Cardiac muscle cell (in vitro differentiated cells and primary cell): ENCODE measurements around the gene CLBA1. TPM values are rescaled to one million over a fixed set of nuclear protein-coding genes. Genes with fewer than 3 reads are reported as not detected.

Experiments
- DNase-seq, 2 donors: peaks; one replicate each; pipeline versions ENCODE4 v3.0.0 to v3.0.0-alpha.2; 2010 to 2017; ENCODE audit warnings: low read depth in 1 of 2, low spot score in 1 of 2
- H3K27ac ChIP-seq: fragments of 200-600 bp; sonication (generic); 2 replicates; pipeline ENCODE4 v1.5.1; 2016
- H3K27me3 ChIP-seq: fragments of 200-600 bp; sonication (generic); 2 replicates; pipeline ENCODE4 v1.6.0; 2016; ENCODE audit warnings: control low read depth
- H3K36me3 ChIP-seq: fragments of 200-600 bp; sonication (generic); 2 replicates; pipeline ENCODE4 v1.5.1; 2016; ENCODE audit warnings: control low read depth
- H3K4me1 ChIP-seq: fragments of 200-600 bp; sonication (generic); 2 replicates; pipeline ENCODE4 v1.8.1; 2017; ENCODE audit warnings: low read depth, mild to moderate bottlenecking, mixed run types
- H3K4me3 ChIP-seq: fragments of 200-600 bp; sonication (generic); 2 replicates; pipeline ENCODE4 v1.5.1; 2016; ENCODE audit warnings: mild to moderate bottlenecking
- H3K9me3 ChIP-seq: fragments of 200-600 bp; sonication (generic); 2 replicates; pipeline ENCODE4 v1.5.1; 2017; ENCODE audit warnings: low read depth, mild to moderate bottlenecking, control low read depth
- CTCF ChIP-seq: IDR thresholded peaks from 2 replicates; pipeline ENCODE4 v1.5.1; 2012; ENCODE audit warnings: low read depth, mild to moderate bottlenecking, low read length
- polyA plus RNA-seq: library from polyadenylated mRNA; unstranded; fragments of >200 nt; fragmentation: Nextera tagmentation; extraction: Ambion mirVana; gene quantifications from 2 replicates; pipeline ENCODE4 v1.2.1, GENCODE V29; 2016
- total RNA-seq: library from RNA; depleted of rRNA; stranded (reverse); fragments of >200 nt; gene quantifications from 2 replicates; pipeline ENCODE4 v1.2.3, GENCODE V29; 2016

Gene CLBA1
- total and polyA plus RNA-seq, 2 experiments from 2014 or later: 15.5 to 20.4 TPM

DNA sequence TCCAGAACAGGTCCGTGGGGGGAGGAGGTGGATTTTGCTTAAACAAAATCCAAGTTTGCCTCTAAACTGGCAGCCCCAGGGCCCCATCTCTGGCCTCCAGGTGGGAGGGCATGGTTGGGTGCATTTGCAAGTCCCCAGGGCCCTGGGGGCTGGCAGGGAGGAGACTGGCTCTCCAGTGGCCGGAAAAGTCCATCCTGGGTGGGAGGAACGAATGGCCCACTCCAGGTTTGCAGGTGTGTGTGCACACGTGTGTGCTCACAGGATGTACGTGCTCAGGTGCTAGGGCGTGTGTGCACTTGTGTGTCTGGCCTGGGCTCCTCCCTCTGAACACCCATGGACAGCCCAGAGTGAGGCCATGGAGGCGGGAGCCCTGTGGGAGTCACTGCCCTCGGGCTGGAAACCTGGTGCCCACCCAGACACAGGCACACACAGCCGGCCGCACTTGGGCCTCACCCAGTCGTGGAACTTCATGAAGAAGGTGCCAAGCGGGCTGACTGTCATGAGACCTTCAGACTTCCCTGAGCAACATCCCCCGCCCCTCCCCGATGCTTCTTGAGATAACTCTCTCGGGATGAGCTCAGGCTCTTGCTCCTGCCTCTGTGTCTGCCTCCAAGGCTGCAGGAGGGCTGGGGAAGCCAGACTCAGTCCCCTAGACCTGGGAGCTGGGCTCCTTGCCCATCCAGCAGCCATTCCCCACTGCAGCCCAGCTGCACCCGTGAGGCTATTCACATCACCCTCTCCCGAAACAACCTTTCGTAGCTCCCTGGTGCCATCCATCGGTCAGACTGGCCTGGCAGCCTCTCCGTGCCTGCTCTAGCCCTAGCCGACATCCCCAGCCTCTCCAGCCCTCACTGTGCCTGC, 16.8 kb upstream of the CLBA1 start:
- no peak overlapping the region for H3K27ac ChIP-seq
- peak in 1 of 2 donors; percentile 62 for DNase-seq
- peak; percentile 33 for TF ChIP-seq CTCF
- H3K27me3 ChIP-seq: no peaks in the 10 kb centered on the region
- H3K4me1 ChIP-seq: peaks cover 10% of the 10 kb centered on the region
- H3K36me3 ChIP-seq: no peaks in the 10 kb centered on the region
- no peaks in the 10 kb centered on the region for H3K9me3 ChIP-seq
- no peak overlapping the region for H3K4me3 ChIP-seq

DNA sequence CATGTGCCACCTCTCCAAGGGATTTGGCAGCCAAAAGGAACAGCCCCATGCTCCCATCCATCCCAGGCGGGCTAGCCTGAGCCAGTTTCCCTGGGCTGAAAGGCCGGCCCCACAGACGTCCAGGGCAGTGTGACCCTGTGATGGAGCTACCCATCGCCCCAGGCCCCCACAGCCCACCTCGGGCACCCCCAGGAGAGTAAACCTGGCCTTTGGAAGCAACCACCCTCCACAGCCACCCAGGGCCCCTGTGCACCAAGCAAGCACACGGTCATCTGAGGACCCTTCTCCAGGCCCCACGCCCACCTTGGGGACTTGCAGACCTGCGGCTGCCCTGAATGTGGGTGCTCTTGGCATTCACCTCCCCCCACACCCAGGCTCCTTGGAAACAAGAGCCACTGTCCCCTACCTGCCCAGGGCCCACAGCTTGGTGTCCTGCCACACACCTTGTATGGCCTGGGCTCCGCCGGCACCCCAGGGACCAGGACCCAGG, 15.8 kb upstream of the CLBA1 start:
- Histone ChIP-seq H3K9me3 (no peaks in the 10 kb centered on the region), H3K27ac (no peak overlapping the region), H3K36me3 (no peaks in the 10 kb centered on the region), H3K27me3 (no peaks in the 10 kb centered on the region), H3K4me3 (no peak overlapping the region), H3K4me1 (peaks cover 10% of the 10 kb centered on the region)
- no peak for TF ChIP-seq CTCF
- DNase-seq: no peak

DNA sequence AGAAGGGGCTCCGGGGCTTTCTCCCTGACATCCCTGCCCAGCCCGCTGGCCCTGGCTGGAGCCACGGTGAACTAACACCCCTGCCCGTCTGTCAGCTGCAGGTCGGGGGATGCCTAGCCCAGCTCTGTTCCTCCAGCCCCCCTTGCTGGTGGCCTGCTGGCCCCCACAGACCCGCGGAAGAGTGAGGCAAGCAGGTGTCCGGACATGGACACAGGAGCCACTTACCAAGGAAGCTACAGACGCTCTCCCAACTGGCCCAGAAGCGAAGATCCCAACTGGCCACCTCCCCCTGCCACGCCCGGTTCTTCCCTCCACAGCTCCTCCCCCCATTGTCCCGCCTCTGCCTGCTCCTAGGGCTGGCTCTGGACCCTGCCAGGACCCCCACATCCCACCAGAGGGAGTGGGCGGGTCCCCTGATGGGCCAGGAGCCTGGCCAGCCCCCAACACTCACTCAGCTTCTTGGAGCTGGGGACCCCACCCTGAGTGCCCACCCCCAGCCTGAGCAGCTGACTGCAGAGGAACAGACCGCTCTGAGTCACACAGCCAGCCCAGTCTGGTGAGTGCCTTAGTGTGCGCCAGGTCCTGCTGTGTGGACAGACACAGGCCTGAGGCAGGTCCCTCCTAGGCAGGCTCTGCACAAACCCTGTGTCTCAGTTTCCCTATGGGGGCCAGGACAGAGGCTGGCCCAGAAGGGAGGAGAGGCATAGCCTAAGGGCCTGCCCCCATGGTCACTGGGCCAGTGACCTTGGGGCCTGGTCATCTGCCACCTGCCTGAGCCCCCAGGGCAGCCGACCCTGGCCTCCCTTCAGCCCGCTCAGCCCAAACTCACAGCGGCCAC, 15.1 kb upstream of the CLBA1 start:
- Histone ChIP-seq H3K36me3 (no peaks in the 10 kb centered on the region), H3K27ac (no peak overlapping the region), H3K4me1 (peaks cover 10% of the 10 kb centered on the region), H3K9me3 (no peaks in the 10 kb centered on the region), H3K4me3 (no peak overlapping the region), H3K27me3 (no peaks in the 10 kb centered on the region)
- peak in 1 of 2 donors; percentile 77 for DNase-seq
- TF ChIP-seq CTCF: no peak

DNA sequence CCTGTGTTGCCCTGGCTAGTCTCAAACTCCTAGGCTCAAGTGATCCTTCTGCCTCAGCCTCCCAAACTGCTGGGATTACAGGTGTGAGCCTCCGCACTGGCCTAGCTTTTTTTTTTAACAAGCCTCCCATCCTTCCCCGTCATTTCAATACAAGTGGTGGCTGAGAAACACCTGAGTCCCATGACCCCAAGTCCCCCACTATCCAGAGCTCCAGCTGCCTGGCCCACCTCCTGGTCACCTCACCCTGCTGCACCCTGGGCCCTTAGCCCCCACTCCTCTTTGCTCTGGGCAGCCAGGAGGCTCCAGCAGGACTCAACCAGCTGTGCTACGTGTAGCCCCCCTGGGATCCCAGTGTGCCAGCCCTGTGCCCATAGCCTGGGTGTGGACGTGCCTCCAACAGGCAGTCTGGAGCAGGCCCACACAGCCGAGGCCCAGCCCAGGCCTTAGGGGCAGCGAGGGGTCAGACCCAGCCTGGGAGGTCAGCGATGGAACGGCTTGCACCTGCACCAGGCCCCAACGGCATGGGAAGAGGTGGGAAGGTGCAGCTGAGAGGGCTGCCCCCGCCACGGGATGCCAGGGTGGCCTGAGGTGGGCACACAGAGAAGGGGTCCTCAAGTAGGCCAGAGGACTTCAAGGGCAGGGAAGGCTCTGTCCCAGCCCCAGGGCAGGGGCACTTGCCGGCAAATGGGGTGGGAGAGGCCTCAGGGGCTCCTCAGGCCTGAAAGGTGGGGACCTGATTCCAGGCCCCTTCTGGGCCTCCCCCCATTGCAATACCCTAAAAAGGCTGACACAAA, 13.9 kb upstream of the CLBA1 start:
- Histone ChIP-seq H3K4me1 (peaks cover 10% of the 10 kb centered on the region), H3K27ac (no peak overlapping the region), H3K27me3 (no peaks in the 10 kb centered on the region), H3K4me3 (no peak overlapping the region), H3K9me3 (no peaks in the 10 kb centered on the region), H3K36me3 (no peaks in the 10 kb centered on the region)
- no peak for TF ChIP-seq CTCF
- no peak for DNase-seq
